NCI-H748 treated with DMSO at 0.1 percent for 48 hours (cell line): ENCODE data around the gene GABRP.
A peak's percentile ranks its signal among the peaks of the same experiment; 100 is the strongest.
"Not testable (repeated sequence)": the region's sequence is repeated elsewhere in the genome, so short reads cannot be mapped to it uniquely, and the experiment has no call there.

ENCODE experiments used
- DNase-seq: peaks from one replicate; lab custom pipeline; 2025; lab: John Stamatoyannopoulos, UW

The GABRP gene

GRCh38 chr5:170792878-170793277 is 9.4 kb downstream of the GABRP start:
- no peak for DNase-seq

GRCh38 chr5:170795154-170795553 is 11.6 kb downstream of the GABRP start:
- no peak for DNase-seq

- DNase-seq = no peak
These were observed 22.1 kb downstream of the GABRP start for GRCh38 chr5:170805666-170806065.

GRCh38 chr5:170809551-170809950 is 26.0 kb downstream of the GABRP start:
- DNase-seq = peak; percentile 48

GRCh38 chr5:170811719-170812118 is 28.2 kb downstream of the GABRP start:
- DNase-seq = no peak

- no peak for DNase-seq
These were observed 29.7 kb downstream of the GABRP start for GRCh38 chr5:170813231-170813630.

- DNase-seq = no peak
These were observed 33.7 kb downstream of the GABRP start for GRCh38 chr5:170817195-170817594.

- no peak for DNase-seq
These were observed 34.7 kb downstream of the GABRP start for GRCh38 chr5:170818232-170818631.

GRCh38 chr5:170819824-170820223 is 36.3 kb downstream of the GABRP start:
- no peak for DNase-seq

- DNase-seq = no peak
These were observed 37.8 kb downstream of the GABRP start for GRCh38 chr5:170821257-170821800.

GRCh38 chr5:170826117-170826516 is 42.6 kb downstream of the GABRP start:
- no peak for DNase-seq

- no peak for DNase-seq
These were observed 48.7 kb downstream of the GABRP start for GRCh38 chr5:170832241-170832640.

- not testable (repeated sequence) for DNase-seq
These were observed 50.5 kb downstream of the GABRP start for GRCh38 chr5:170833981-170834380.

- no peak for DNase-seq
These were observed 52.7 kb downstream of the GABRP start for GRCh38 chr5:170836226-170836625.

- no peak for DNase-seq
These were observed 60.3 kb downstream of the GABRP start for GRCh38 chr5:170843870-170844269.

- no peak for DNase-seq
These were observed 61.1 kb downstream of the GABRP start for GRCh38 chr5:170844651-170845050.

- no peak for DNase-seq
These were observed 62.9 kb downstream of the GABRP start for GRCh38 chr5:170846416-170846815.

GRCh38 chr5:170846846-170847245 is 63.3 kb downstream of the GABRP start:
- no peak for DNase-seq

- no peak for DNase-seq
These were observed 64.5 kb downstream of the GABRP start for GRCh38 chr5:170848033-170848432.

- no peak for DNase-seq
These were observed 65.8 kb downstream of the GABRP start for GRCh38 chr5:170849374-170849773.

- no peak for DNase-seq
These were observed 71.0 kb downstream of the GABRP start for GRCh38 chr5:170854566-170854965.

- no peak for DNase-seq
These were observed 73.5 kb downstream of the GABRP start for GRCh38 chr5:170857066-170857465.

GRCh38 chr5:170860415-170860814 is 76.9 kb downstream of the GABRP start:
- no peak for DNase-seq

GRCh38 chr5:170860818-170861666 is 77.5 kb downstream of the GABRP start:
- DNase-seq = no peak
